GM18873 (cell line): Measurements from ENCODE around the gene RGS7.
A peak's percentile ranks its signal among the peaks of the same experiment; 100 is the strongest.

Experiments used
- ATAC-seq: cut with Tn5 transposase; IDR thresholded peaks from one replicate; pipeline ENCODE4 v1.9.1; 2021; ENCODE audit warnings: mild to moderate bottlenecking, moderate library complexity, moderate number of reproducible peaks; ENCODE audit not compliant: unreplicated experiment, low FRiP score

Gene RGS7

DNA sequence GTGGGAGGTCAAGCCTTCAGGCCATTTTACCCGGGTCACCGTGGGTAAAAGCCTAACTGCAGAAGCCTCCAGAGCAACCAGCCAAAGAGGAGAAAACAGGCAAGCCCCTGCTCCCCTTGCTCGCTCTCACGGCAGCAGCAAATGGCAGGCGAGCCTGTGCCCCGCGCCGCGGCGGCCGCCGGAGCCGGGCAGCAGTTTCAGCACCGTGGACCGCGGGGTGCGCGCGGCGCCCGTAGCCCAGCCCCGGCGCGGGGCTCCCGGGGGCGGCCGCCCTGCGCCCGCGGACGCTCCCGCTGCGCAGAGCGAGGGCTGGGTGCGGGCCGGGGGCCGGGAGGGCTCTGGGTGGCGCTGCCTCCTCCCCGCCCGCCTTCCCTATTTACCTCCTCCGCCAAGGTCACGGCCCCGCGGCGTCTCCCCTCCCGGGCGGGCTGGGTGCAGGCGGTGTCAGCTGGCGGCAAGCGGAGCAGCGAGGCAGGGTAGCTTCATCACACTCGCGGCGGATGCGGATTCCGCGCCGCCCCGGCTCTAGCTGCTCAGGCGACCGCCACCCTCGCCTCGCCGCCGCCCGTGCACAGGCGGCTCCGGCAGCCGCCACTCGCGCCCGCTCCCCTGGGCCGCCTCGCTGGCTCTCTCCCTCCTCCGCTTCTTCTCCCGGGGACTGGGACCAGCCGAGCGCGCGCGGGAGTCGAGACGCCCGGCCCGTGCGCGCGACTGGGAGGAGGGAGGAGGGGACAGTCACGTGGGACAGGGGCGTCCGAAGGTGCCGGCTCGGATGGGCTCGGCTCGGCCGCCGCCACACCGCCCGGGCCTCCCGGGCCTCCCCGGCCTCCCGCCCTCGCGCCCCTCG lies at the start of gene RGS7:
TSS of gene RGS7 (minus strand) at position 687 of the 847 bp plus-strand sequence.
- peak; percentile 44 for ATAC-seq

DNA sequence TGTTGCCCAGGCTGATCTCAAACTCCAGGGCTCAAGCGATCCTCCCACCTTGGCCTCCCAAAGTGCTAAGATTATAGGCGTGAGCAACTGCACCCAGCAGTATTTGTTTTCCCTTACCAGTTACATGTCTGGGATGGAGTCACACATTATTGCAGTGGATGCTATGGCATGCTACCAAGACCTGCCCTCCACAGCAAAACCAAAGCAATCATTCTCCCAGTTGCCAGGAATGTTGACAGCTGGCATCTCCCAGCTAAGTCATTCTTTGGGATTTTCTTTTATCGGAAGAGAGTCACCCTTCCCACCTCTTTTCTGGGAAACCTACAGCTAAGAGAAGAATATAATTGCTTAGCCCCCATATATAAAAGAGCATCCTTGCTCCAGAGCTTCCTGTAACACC lies 49.4 kb upstream of the RGS7 start:
- ATAC-seq = no peak

DNA sequence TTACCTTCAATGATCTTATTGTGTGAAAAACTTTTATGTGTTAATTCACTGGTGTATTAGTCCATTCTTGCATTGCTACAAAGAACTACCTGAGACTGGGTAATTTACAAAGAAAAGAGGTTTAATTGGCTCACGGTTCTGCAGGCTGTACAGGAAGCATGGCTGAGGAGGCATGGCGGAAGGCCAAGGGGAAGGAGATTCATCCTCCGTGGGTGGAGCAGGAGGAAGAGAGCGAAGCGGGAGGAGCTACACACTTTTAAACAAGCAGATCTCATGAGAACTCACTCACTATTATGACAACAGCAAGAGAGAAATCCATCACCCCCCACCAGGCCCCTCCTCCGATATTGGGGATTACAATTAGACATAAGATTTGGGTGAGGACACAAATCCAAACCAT lies 44.2 kb upstream of the RGS7 start:
- ATAC-seq = no peak

DNA sequence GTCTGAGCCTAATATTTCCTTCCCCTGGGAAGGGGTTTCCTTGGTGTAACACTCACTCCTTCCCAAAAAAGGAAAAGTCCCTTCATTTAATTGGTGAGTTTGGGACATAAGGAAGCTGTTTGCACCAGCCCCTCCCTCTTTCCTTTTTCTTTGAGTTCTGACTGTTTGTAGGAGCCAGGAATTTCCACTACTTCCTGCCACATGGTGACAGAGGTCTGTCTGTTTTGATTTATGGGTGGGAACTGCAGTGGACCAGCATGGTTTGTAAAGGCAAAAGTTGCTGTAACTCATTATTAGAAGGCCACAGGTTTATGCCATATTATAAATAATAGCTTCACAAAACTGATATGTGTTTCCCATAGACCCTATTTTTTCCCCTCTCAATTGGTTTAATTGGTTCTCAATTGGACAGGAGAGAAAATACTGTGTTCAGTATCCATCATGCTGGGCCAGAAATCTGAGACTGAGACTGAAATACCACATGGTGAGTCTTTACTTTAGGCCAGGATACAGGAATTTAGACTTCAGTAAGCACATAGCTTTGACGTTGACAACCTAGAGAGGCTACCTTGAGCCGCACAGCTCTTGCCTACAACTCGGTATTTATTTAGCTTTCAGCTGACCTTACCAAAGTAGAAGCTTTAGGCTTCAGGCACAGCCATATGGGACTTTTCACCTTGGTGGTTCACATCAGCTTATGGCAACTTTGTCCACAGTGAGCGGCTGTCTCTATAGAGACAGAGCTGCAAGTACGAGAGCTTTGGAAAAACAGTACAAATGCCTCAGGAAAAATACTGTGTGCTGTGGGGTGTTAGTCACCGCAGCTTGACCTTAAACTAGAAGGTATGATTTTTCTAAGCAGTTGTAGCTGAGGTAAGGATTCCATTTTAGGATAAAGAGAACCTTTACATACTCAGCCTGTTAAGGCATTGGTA lies 40.0 kb upstream of the RGS7 start:
- ATAC-seq = no peak

DNA sequence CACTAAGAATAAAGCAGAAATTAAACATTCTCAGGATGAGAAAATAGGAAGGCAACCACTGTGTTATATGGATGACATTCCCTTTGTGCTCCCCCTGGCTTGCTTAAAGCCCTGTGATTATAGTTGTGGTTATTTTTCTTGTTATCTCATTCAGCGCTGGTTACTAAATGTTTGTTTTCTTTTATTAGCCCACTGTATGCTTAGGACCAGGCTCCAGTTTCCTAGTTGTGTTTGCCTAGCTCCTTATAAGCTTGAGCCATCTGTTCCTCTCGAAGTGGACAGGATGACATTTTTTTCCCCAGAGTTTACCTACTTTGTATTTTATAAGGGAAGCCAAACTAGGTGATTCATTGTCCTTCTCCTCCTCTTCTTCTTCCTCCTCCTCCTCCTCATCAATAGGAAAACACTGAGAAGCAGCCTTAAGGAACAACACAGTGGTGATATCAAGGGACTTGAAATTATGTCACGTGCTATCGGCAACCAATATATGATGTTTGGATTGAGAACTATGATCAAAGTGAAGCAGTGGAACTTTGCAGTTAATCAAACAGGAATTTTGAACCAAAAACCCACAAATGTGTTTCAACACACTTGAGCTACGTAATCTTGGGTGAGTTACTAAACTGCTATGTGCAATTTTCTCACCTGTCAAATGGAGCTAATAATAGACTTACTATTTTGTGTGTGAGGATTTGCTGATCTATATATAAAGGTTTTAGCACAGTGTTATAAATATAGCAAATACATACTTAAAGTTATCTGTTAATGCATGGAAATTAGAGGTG lies 35.1 kb upstream of the RGS7 start:
- no peak for ATAC-seq

DNA sequence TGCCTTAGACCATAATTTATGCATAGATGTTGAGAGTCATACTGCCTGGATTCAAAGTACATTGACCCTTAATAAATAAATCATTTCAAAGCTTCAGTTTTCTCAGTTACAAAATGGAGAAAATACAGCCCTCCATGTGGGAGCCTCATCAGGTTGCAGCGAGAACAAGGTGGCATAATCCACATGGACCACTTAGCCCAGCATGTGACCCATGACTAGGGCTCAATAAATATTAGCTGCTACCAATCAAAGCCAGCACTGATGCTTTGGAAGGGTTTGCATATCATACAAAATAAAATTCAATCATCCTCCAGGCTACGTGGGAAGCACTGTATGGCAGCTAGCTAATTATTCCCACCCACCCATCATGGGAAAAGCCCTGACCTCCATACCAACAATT lies 33.5 kb upstream of the RGS7 start:
- no peak for ATAC-seq

DNA sequence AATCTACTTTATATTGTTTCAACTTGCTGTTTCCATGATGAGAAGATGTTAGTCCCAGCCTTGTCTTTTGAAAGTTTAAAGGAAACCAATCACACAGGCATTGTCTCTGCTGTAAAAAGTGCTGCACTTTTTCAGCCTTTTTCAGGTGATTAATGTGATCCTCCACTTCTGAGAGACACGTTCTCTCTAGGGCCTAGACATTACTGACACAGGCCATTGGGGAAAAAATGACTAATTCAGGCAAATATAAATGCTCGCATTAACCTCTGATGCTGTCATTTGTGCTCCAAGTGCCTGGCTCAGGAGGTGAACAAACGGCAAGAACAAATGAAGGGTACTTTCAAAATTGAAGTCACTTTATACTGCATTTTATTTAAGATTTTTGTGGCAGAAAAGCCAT lies 32.4 kb upstream of the RGS7 start:
- ATAC-seq = no peak

DNA sequence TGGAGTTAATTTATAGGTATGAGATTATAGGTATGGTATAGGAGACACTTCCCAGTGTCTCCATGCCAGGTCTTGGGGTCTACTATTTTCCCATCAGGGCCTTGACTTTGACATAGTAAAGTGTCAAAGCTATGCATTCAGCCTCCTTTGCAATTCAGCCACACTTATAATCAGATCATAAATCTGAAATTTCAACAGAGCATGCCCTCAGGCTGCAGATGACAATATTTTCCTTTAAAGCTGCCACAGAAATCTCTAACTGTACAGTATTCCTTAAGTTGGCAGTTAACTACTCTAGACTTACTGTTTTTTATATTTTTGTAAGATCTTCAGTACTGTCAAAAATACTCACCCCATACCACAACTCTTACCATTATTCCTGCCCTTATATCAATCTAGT lies 30.2 kb upstream of the RGS7 start:
- no peak for ATAC-seq

DNA sequence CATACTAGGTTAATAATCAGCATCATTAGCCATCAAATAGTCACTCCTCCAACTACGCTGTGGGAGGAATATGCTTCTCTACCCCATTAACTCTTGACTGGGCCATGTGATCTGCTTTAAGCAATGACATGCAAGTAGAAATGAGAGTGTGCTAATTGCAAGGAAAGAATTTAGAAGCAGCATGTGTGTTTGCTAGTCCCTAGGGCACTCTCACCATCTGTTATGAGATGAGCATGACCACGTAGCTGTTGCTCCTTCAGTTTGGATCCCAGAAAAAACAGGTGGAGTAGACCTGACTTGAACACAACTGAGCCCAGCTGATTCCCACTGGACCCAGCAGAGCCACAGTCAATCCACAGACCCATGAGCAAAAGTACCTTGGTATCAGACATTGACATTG lies 19.7 kb upstream of the RGS7 start:
- no peak for ATAC-seq

DNA sequence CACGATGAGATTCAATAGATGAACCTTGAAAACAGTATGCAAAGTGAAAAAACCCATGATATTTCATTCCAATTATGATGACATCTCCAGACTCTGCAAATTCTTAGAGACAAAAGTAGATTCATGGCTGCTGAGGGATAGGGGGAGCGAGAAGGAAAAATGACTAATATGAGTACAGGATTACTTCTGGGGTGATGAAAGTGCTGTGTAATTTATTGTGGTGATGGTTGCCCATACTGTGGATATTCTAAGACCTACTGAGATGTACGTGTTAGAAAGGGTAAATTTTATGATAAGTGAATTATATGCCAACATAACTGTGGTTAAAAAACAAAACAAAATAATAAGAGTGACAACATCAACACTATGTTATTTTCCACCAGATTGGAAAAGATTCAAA lies 18.9 kb upstream of the RGS7 start:
- no peak for ATAC-seq

DNA sequence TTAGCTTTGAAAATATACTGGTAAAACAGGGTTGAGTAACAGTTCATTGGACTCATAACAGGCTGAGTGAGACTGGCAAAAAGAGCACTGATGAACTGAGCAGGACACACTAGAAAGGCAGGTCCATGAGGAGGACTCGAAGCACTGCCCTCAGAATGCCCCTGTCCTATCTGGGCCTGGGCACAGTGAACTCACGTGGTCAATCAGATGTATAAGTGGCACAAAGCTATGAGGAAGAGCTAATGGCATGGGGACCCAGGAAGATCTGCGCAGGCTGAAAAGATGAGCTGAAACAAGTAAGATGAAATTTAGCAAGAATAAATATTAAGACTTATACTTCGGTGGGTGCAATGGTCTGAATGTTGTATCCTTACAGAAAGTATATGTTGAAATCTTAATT lies 9.2 kb upstream of the RGS7 start:
- ATAC-seq = no peak

DNA sequence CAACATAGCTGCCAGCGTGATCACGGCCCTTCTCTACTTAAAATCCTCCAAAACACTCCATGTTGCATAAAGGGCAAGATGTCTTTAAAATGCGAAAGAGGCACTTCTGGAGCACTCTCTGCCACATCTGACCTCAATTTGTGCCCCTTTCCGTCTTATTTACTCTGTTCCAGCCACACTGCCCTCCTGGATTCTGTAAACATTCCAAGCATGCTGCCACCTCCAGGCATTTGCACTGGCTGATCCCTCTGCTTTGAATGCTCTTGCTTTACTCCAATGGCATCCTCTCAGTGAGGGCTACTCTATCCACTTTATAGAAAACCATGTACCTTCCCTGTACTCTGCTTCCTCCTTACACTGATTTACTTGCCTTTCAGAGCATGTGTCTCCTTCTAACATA lies 5.3 kb upstream of the RGS7 start:
- ATAC-seq = no peak

DNA sequence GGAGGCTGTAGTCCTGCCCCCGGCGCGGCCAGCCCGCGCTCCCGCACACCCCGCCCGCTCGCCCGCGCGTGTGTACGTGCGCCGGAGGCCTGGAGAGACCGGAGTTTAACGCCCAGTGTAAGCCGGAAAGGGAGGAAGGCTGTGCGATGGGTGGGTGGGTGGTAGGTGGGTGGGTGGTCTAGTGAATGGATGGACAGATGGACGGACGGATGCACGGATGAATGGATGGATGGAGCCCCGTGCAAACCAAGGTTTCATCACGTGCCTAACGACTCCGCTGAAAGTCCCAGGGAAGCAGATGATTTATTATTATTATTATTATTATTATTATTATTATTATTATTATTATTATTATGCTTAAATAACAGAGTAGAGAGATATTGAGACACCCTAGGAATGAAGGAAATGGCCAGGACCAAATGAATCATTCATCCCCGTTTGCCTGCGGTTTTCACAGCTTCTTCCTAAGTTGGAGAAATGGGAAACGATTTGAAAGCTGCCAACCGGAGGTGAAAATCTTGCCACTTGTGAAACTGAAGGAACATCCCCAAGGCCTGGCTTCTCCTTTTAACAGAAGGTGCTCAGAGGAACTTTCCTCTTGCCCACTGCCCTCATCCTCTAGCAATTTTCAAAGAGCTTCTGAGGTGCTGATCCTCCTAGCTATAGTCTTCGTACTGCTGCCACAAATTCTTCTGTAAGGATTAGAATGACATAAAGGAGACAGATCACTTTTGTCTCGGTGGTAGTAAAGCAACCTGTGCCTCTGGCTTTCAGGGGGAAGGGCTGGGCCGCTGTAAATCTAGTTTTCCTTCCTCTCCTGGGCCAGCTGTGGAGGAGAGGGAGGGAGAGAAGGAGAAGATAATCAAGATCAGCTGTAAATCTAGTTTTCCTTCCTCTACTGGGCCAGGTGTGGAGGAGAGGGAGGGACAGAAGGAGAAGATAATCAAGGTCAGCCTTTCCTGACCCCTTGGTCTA lies 648 bp upstream of the RGS7 start:
- no peak for ATAC-seq

DNA sequence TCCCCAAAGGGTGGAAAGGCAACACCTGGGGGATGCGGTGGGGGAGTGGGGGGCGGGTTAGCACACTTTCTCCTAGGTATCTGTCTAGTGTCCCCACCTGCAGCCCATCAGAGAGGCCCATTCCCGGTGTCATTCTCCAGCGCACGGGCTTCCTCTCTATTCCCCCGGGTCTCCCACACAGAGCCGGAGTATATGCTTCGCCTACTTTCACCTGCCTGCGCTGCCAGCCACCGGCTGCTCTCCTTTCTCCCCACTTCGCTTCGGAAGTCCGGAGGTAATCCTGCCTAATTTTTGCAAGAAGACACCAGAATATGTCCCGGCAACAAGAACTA lies 852 bp downstream of the RGS7 start:
- no peak for ATAC-seq

DNA sequence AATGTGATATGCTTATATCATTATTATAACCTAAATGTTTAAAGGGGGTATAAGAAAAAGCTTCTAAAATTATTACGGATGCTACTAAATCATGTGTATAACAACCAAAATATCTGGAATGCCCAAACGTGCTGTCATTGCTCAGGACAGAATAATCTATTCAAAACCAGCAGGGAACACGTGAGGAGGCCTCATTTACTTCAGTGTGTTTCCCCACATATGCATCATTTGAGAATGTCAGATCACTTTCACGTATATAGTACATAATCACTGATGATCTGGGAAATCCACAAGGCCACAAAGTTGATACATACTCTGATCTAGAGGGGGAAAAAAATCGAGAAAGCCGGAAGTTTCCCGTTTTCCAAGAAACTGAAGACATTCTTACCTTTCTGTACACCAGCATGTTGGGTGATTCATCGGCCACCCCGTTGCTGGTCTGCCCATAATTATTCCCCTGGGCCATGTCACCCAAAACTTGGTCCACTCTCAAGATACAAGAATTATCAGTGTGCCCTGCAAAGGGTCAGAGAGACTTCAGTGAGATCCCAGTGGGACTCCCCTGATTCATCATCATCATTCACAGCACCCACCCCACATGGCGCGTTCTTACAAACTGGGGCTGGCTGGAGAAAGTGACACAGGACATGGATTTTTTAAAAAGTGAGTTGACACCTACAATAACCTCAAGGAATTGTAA lies 1.5 kb downstream of the RGS7 start:
- no peak for ATAC-seq

DNA sequence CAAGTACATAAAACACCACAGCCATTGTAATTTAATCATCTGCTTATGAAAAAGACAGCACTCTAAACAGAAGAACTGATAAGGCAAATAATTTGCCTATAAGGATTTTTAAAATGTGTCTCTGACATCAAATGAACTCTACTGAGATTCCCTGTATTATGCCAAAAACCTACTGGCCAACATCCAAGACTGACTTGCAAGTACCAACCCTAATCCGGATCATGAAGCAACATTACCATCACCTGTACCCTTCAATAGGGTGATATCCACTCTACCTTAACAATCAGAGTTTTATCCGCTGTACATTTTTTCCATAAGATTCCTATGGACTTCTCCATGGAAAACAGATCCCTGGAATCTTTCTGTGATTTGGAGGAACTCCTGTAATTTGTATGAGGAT lies 4.6 kb downstream of the RGS7 start:
- no peak for ATAC-seq

DNA sequence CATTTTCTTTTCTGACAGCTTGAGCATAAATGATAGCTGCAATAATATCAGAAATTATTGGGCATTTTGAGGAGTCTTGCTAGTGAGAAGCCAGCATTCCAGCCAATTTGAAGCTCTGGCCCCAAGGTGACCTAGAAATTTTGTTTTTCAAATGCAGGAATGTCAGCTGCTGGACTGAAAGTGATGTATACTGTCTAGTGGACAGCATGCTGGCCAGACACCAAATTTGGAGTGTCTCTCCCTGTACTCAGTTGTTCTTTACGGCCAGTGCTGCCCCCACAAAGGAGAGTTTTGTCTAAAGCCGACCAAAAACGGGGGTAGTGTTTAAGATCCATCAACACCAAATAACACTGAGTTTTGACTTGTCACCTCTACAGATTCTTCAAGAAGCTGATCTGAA lies 5.2 kb downstream of the RGS7 start:
- ATAC-seq = no peak

DNA sequence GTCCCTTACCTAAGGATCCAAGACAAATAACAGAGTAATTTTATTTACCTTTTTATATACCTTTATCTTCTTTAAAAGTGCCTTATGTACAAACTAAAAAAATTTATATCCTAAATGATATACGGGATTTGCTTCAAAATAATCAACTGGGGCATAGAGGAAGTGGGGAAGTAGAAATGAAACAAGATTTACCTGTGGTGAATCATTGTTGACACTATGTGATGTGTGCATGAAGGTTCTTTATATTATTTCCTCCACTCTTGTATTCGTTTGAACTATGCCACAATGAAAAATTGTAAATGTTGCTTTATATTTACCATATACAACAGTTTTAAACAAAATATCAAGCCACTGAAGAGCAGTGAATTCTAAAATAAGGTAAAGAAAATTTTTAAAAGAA lies 13.0 kb downstream of the RGS7 start:
- ATAC-seq = no peak

DNA sequence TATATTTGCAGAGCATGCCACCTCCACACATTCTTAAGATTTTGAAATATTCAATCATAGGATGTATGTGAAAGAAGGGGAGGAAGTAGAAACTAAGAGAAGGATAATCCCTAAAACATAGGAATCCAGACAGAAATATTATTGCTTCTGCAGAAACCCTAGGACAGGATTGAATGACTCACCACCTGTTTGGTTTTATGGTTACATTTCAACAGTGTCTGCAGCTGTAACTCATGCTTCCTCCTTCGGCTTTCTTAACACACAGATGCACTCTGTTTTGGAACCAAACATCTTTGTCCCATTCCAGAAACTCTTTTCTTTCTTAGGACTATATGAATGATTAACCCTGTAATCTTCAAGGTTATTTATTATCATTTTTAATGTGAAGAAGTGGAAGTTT lies 20.7 kb downstream of the RGS7 start:
- ATAC-seq = no peak
